ENCODE results near the gene SH3GL1.

Gene SH3GL1

GRCh38 chr19:4313847-4314490 is 86.4 kb downstream of the SH3GL1 start:
- no peak for DNase-seq

Data from stimulated activated CD4-positive, alpha-beta T cell treated with anti-CD3 and anti-CD28 coated beads, Interleukin-1b, Interleukin-23, amount 100 ng/mL, for 48 hours (primary cell).